HepG2 (cell line): Measurements from ENCODE around the gene PPM1G. TPM values are rescaled to one million over a fixed set of nuclear protein-coding genes. Genes with fewer than 3 reads are reported as not detected.

Experiments
- AGO2 ChIP-seq: fragments of 200-400 bp; formaldehyde crosslinking; optimal IDR thresholded peaks from 2 replicates; pipeline ENCODE3; 2017; ENCODE audit warnings: mild to moderate bottlenecking, low read depth, low read length, moderate library complexity
- AHR ChIP-seq: IDR thresholded peaks from 2 replicates; pipeline ENCODE4 v1.6.1; 2018; ENCODE audit warnings: missing genetic modification reagents, missing compliant biosample characterization
- ARNTL ChIP-seq: sonication (generic); formaldehyde crosslinking; IDR thresholded peaks from 2 replicates; pipeline ENCODE4 v1.4.0; 2020; ENCODE audit warnings: mild to moderate bottlenecking, missing genetic modification reagents
- CBX2 ChIP-seq, 2 experiments: fragments of 200-600 bp in 1 of 2; sonication (generic); formaldehyde crosslinking in 1 of 2; IDR thresholded peaks; 2 replicates each; pipeline versions ENCODE4 v1.7.0 to v1.8.1; 2018 to 2022; ENCODE audit warnings: low read depth in 2 of 2, low read length in 1 of 2, mild to moderate bottlenecking in 1 of 2, missing genetic modification reagents in 1 of 2
- DNMT1 ChIP-seq: sonication (generic); formaldehyde crosslinking; IDR thresholded peaks from 2 replicates; pipeline ENCODE4 v1.5.1; 2020; ENCODE audit warnings: mild to moderate bottlenecking, missing genetic modification reagents
- EHMT2 ChIP-seq: fragments of 200-600 bp; sonication (generic); IDR thresholded peaks from 2 replicates; pipeline ENCODE4 v1.7.0; 2017; ENCODE audit warnings: antibody characterized with exemption, low read depth, low read length, borderline replicate concordance
- GPN1 ChIP-seq: sonication (generic); formaldehyde crosslinking; IDR thresholded peaks from 2 replicates; pipeline ENCODE4 v1.5.1; 2020; ENCODE audit warnings: missing genetic modification reagents, borderline replicate concordance
- IKZF4 ChIP-seq: sonication (generic); formaldehyde crosslinking; IDR thresholded peaks from 2 replicates; pipeline ENCODE4 v1.5.1; 2020; ENCODE audit warnings: borderline replicate concordance, mild to moderate bottlenecking, low read depth, missing genetic modification reagents; ENCODE audit errors: not compliant biosample characterization
- KMT2A ChIP-seq: sonication (generic); formaldehyde crosslinking; IDR thresholded peaks from 2 replicates; pipeline ENCODE4 v1.4.0; 2020; ENCODE audit warnings: missing genetic modification reagents
- MAFG ChIP-seq: sonication (generic); formaldehyde crosslinking; IDR thresholded peaks from 2 replicates; pipeline ENCODE4 v1.5.1; 2020; ENCODE audit warnings: mild to moderate bottlenecking, missing genetic modification reagents
- MLXIP ChIP-seq: sonication (generic); formaldehyde crosslinking; IDR thresholded peaks from 2 replicates; pipeline ENCODE4 v1.9.0; 2021; ENCODE audit warnings: missing genetic modification reagents, borderline replicate concordance
- NFYC ChIP-seq: IDR thresholded peaks from 2 replicates; pipeline ENCODE4 v1.6.1; 2016; ENCODE audit warnings: missing genetic modification reagents, missing compliant biosample characterization
- PHF21A ChIP-seq: sonication (generic); formaldehyde crosslinking; IDR thresholded peaks from 2 replicates; pipeline ENCODE4 v1.5.0; 2020; ENCODE audit warnings: mild to moderate bottlenecking, missing genetic modification reagents
- PHF8 ChIP-seq: sonication (generic); formaldehyde crosslinking; IDR thresholded peaks from 2 replicates; pipeline ENCODE4 v1.5.0; 2020; ENCODE audit warnings: missing genetic modification reagents
- POLR2A ChIP-seq, 2 experiments: IDR thresholded peaks; 2 replicates each; pipeline ENCODE4 v1.6.1; 2011; ENCODE audit warnings: low read depth in 2 of 2, low read length in 2 of 2, mild to moderate bottlenecking in 1 of 2, moderate library complexity in 1 of 2; ENCODE audit not compliant: insufficient read depth in 1 of 2
- REPIN1 ChIP-seq: sonication (generic); formaldehyde crosslinking; IDR thresholded peaks from 2 replicates; pipeline ENCODE4 v1.8.0; 2022; ENCODE audit warnings: missing genetic modification reagents, low read depth, mild to moderate bottlenecking, borderline replicate concordance
- SKIL ChIP-seq: sonication (generic); formaldehyde crosslinking; IDR thresholded peaks from 2 replicates; pipeline ENCODE4 v1.8.0; 2022; ENCODE audit warnings: missing genetic modification reagents, mild to moderate bottlenecking, moderate library complexity, borderline replicate concordance
- SMAD3 ChIP-seq: sonication (generic); formaldehyde crosslinking; IDR thresholded peaks from 2 replicates; pipeline ENCODE4 v1.4.0; 2020; ENCODE audit warnings: missing genetic modification reagents
- SP4 ChIP-seq: sonication (generic); formaldehyde crosslinking; IDR thresholded peaks from 2 replicates; pipeline ENCODE4 v1.8.1; 2023; ENCODE audit warnings: mild to moderate bottlenecking, missing genetic modification reagents
- TAF1 ChIP-seq: sonication (generic); formaldehyde crosslinking; IDR thresholded peaks from 2 replicates; pipeline ENCODE4 v1.4.0; 2020; ENCODE audit warnings: missing genetic modification reagents
- TRIM22 ChIP-seq: fragments of 450-650 bp; IDR thresholded peaks from 2 replicates; pipeline ENCODE4 v1.6.1; 2017
- XRCC5 ChIP-seq: fragments of 200-400 bp; formaldehyde crosslinking; optimal IDR thresholded peaks from 2 replicates; pipeline ENCODE3; 2017; ENCODE audit warnings: mild to moderate bottlenecking, low read length
- ZFP82 ChIP-seq: sonication (generic); formaldehyde crosslinking; IDR thresholded peaks from 2 replicates; pipeline ENCODE4 v1.5.1; 2020; ENCODE audit warnings: mild to moderate bottlenecking, missing genetic modification reagents, borderline replicate concordance
- ZNF513 ChIP-seq: sonication (generic); formaldehyde crosslinking; conservative IDR thresholded peaks from 2 replicates; pipeline ENCODE4 v1.5.0; 2020; ENCODE audit warnings: missing genetic modification reagents
- ZNF557 ChIP-seq: sonication (generic); formaldehyde crosslinking; IDR thresholded peaks from 2 replicates; pipeline ENCODE4 v1.4.0; 2020; ENCODE audit warnings: missing genetic modification reagents
- polyA plus RNA-seq, 8 experiments: library from polyadenylated mRNA; depleted of rRNA in 3 of 8; stranded (reverse) in 7 of 8; unstranded in 1 of 8; fragments of >200 nt; fragmentation: Illumina TruSeq in 4 of 8; extraction: Trizol in 4 of 8; gene quantifications; 2 replicates each; pipeline versions ENCODE4 v1.2.1 to v1.2.3, GENCODE V29; 2011 to 2016; ENCODE audit warnings: low read depth in 4 of 8, missing spikeins in 1 of 8, mixed read lengths in 1 of 8; ENCODE audit not compliant: insufficient read depth in 1 of 8
- total RNA-seq, 5 experiments: library from RNA; depleted of rRNA; stranded (reverse); fragments of >200 nt; fragmentation: Illumina TruSeq; extraction: Trizol; gene quantifications; 2 replicates each; pipeline ENCODE4 v1.2.3, GENCODE V29; 2016; ENCODE audit warnings: low read depth in 1 of 5

PPM1G gene
- total and polyA plus RNA-seq, 2 of the 13 experiments (the other 11 are each of a cell fraction or from before 2014, with no cell fraction given), result 58.2 to 213 TPM

GRCh38 chr2:27356056-27356381, 53.4 kb downstream of the PPM1G start (continued):
- no peak for TF ChIP-seq AHR (CRISPR knock-in tag)
- no peak for TF ChIP-seq IKZF4 (CRISPR knock-in tag)
- no peak for TF ChIP-seq GPN1 (CRISPR knock-in tag)
- TF ChIP-seq POLR2A (IDR thresholded peaks at IDR 0.05; ENCODE audit: insufficient read depth in 1 of 2, low read depth in 2 of 2, low read length in 2 of 2), result peak in 1 of 2 experiments; percentile 90; a peak in 3 of 4 replicates
- no peak for TF ChIP-seq ARNTL
- TF ChIP-seq NFYC, result peak; percentile 69
- TF ChIP-seq ZNF513, result no peak
- TF ChIP-seq REPIN1 (CRISPR knock-in tag), result no peak
- TF ChIP-seq SMAD3, result no peak
- TF ChIP-seq PHF8 (CRISPR knock-in tag), result no peak
- TF ChIP-seq TRIM22, result no peak
- TF ChIP-seq KMT2A, result no peak
- TF ChIP-seq MAFG (CRISPR knock-in tag), result no peak
- TF ChIP-seq ZNF557, result 0 out of 2 replicates have a peak, but pooled peaks have one; percentile 34
- no peak for TF ChIP-seq PHF21A (CRISPR knock-in tag)
- no peak for TF ChIP-seq CBX2 (IDR thresholded peaks at IDR 0.05; ENCODE audit: low read depth, low read length)
- no peak for TF ChIP-seq CBX2 (CRISPR knock-in tag; IDR thresholded peaks at IDR 0.05; ENCODE audit: low read depth)
- TF ChIP-seq DNMT1 (CRISPR knock-in tag), result 0 out of 2 replicates have a peak, but pooled peaks have one; percentile 20
- no peak for TF ChIP-seq EHMT2
- no peak for TF ChIP-seq XRCC5
- TF ChIP-seq SP4 (CRISPR knock-in tag), result no peak
- TF ChIP-seq TAF1 (CRISPR knock-in tag), result no peak
- TF ChIP-seq MLXIP (CRISPR knock-in tag), result no peak
- TF ChIP-seq SKIL (CRISPR knock-in tag), result 0 out of 2 replicates have a peak, but pooled peaks have one; percentile 28
- TF ChIP-seq AGO2, result peak; percentile 53
- no peak for TF ChIP-seq ZFP82 (CRISPR knock-in tag)
